Activated CD4-positive, alpha-beta T cell treated with anti-CD3 and anti-CD28 coated beads for 48 hours (primary cell): ENCODE data around the gene TRIM67.
A peak's percentile ranks its signal among the peaks of the same experiment; 100 is the strongest.
"Not testable (repeated sequence)": the region's sequence is repeated elsewhere in the genome, so short reads cannot be mapped to it uniquely, and the experiment has no call there.

Experiments
- DNase-seq: peaks from one replicate; pipeline ENCODE4 v3.0.0-alpha.2; 2020

The TRIM67 gene

DNA sequence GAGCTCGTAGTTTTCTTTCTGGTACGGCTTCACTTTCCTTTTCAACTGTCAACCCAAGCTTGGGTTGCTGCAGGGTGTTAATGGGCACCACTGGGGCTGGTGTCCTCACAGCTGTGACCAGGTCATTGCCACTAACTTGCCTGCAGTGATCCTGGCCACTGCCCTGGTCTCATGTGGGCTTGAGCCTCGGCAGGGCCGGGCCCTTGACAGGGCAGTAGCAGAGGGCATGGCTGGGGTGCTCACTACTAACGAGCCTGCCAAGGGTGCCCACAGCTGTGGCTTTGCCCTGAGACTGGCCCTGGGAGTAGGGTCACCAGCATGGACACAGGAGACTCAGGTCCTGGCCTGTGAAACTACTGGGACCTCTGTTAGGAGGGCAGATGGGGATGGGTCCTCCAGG, 47.7 kb downstream of the TRIM67 start:
- no peak for DNase-seq

DNA sequence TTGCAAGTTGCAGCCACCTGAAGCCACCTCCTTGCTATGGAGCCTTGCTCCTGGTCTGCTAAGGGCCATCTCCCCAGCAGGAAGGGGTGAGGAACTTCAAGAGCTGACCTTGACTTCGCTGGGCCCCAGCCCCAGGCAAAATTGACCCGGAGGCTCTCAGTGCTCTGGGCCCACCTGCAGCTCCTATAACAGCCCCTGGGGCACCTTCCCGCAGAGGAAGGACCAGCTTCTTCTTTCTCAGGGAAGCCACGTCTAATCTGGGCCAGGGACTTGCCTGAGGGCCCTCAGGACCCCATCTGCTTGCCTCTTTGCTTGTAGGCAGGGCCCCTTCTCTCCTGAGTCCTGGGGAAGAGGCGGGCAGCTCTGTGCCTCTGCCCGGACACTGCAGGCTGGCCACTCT, 48.3 kb downstream of the TRIM67 start:
- no peak for DNase-seq

DNA sequence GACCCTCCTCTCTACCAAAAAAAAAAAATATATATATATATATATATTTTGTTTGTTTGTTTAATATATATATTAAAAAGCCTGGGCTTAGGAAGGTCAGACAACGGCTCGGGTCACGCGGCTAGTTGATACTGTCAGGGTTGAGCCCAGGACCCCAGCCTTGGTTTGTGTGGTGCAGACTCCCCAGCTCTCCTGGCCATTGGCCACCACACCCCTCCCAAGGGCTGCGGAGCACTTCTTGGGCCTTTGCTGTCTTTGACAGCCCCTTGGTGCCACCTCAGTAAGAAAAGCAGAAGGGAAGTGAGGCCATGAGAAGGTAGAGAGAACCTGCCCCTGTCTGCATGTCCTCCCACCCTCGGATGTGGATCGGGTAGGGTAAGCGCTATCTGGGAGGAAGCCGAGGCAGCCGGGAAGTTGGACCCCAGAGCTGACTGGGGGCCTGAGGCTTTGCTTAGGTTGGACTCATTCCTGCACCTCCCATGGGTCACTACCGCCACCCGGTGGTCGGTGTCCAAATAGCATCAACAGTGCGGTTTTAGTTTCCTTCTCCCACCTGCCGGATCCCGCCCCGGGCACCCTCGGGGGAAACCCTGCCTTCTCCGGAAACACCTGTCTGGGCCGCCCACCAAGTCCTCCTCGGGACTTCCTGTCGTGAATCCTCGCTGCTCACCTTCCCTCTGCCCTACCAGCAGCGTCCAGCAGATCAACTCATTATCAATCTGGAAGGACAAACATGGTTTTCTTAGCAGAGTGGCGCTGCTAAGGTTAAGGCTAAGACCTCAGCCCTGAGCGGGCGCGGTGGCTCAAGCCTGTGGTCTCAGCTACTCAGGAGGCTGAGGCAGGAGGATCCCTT, 49.4 kb downstream of the TRIM67 start:
- DNase-seq: peak; percentile 96

DNA sequence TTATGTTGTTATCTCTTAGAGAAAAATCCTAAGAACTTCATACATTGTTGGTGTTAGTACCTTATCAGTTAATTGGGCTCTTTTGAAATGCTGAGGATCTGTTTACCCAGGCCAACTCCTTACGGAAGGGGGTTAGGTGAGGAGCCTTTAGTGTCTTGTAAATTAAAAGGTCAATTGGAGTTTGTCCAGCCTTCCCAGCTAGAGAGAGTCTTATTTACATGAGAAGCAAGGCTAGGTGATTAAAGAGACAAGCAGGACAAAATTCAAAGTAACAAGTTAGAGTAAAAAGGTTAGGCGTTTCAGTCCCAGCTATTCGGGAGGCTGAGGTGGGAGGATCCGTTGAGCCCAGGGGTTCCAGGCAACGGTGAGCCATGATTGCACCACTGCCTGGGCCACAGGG, 50.4 kb downstream of the TRIM67 start:
- not testable (repeated sequence) for DNase-seq

DNA sequence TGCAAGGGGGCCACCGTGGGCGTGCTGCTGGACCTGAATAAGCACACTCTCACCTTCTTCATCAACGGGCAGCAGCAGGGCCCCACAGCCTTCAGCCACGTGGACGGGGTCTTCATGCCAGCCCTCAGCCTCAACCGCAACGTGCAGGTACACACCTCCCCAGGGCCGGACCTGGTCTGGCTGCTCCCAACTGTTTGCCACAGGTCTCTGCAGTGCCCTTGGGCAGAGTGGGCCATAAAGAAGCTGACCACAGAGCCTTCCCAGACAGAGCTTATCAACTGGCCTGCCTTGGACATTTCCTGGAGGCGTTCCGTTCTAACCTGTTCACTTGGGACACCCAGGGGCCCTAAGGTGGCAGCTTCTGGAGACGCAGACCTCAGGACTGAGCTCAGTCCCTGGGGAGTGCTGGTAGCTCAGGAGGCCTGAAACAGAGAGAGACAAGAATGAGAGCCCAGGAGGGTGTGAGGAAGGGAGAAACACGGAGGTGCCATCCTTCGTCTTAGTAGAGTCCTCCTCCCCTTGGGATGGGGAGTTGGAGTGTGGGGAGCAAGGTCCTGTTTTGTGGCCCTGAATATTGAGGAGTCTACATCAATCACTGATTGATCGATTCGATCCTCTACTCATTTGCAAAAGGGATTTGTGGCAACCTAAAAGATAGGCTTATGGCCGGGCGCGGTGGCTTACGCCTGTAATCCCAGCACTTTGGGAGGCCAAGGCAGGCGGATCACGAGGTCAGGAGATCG, 52.1 kb downstream of the TRIM67 start:
- no peak for DNase-seq

DNA sequence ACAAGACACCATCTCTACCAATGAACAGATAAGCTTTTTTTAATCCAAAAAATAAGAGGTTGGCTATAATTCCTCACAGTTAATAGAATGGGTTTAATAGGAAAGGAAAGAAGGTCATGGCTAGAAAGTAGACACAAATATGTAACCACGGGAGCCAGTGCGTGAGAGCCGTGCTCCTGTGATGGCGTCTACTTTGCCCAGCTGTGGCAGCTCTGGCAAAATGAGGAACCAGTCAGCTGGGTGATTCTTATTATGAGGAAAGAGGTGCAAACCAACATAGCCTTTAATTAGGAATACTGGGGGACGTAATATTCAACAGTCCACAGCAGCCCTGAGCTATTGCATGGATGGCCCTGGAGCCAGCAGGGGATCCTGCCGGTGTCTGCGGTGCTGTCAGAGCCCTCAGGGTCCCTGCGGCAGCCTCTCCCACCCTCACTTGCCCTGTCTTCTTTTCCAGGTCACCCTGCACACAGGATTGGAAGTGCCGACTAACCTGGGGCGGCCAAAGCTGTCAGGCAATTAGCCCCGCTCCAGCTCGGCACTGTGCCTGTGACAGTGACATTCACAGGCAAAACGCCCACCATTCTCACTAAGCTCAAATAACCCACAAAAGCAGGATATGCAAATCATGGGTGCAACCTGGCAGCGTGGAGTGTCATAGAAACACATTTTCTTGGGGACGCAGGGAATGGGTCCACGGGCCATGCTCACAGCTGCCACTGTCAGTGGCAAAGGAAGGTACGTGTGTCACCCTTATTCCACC, 53.2 kb downstream of the TRIM67 start:
- DNase-seq: peak; percentile 5

DNA sequence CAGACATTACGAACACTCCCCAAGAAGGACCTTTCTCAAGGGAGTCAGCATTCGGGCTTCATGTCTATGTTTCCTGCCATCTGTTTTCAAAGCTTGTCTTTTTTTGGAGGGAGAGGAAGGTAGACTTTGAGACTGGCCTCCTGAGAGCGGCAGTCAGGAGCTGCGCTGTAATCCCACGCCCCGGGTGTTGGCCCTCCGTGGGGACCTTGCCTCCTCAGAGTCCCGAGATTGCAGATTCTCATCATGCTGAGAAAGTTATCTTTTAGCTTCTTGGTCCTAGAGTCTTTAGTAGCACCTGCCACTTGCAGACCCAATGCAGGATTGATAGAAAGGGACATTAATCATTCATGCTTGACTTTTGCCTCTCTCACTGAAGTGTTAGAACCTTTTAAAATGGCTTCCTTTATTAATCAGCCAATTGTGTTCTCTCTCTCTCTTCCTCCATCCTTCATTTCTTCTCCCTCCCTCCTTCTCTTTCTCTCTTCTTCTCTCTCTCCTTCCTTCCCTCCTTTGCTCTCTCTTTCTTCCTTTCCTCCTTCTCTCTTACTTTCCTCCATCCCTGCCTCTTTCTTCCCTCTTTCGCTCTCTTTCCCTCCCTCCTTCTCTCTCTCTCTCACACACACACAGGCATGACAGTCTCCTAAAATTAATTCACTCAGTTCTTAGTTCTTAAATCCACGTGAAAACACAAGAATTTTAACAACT, 54.0 kb downstream of the TRIM67 start:
- DNase-seq: no peak

DNA sequence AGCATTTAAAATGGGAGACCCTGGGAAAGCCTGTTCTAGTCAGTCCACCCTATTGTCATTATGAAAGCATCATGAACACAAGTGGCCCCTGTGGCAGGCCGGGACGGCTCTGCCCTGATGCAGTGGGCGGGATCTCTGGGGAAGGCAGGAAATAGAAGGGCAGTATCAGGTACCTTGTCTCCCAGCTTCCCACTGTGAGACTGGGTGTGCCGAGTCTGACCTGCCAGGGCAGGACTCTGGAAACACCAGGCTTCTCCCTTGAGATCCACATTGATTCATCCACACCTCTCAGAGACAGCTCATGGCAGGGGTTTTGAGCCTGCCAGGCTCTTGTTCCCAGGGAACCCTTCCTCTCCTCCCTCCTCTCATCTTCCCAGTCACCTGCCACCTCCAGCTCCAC, 54.6 kb downstream of the TRIM67 start:
- no peak for DNase-seq

DNA sequence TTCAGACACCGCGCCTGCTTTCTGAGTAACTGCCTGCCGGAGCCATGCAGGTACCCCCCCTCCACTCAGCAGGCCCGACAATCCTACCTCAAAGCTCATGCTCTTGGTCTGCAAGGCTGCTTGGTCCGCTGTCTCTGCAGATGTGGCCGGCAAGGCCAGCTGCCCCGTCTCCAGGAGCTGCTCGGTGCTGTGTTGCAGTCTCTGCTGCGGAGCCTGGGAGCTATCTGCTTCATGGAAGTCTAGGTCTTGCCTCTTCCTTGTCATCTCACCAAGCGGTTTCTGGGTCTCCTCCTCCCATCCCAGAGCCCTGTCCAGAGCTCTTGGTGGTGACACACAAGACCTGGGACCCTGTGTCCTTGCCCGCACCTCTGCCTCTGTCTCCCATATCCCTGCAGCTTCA, 55.2 kb downstream of the TRIM67 start:
- DNase-seq: no peak

DNA sequence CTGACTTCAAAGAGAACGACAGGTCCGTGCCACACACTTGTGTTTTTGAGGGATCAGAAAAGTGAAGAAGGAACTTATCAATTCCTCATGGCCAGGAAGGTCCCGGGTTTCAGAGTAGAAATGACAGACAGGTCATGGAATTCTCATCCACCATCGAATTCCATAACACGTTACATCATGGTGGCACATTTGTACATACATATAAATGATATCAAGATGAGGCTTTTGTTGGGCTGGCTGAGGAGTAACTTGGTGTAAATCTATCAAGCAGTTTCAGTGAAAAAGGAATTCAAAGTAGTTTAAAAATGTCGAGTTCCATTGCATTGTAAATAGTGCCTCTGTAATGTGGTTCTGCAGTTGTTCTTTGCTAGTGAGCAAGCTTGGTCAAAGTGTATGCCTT, 56.2 kb downstream of the TRIM67 start:
- DNase-seq: no peak

DNA sequence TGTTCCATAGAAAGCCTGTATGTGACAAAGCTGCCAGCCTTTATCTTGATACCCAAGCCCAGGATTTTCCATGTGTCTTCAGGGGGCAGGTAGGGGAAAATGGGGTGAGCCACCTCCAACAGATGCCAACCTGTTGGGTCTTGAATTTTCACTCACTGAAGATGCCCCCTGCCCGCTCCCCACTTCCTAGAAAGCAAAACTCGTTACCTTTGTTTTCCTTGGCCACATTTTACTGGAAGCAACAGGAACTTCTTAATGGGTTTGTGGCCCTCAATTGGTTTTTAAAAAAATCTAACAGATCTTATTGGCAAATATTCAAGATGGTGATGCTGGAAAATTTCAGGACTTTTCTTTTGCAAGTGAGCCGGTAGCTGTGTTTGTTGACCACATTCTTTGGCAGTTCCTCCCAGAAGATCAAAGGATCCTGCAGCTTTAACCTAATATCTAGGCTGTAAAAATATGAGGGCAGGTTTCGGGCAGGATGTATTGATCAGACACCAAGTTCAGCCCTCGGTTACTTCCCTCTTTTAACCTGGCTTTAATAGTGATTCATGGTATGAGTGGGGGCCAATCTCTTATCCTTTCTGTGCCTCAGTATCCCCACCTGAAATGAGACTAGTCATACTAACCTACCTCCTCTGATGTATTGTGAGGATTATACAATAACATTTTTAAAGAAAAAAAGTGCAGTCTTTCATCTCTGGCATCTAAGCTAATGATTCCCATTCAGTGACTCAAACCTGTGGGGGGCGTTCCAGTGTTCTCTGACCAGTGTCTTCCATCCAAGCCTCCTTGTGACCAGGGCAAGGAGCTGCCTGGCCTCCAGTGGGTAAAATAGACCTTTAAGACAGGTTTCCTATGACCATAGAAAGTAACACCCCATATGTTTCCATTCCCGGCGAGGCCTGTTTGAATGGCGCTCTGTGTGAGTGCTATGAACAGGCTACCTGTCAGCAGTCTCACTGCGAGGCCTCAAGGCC, 57.9 kb downstream of the TRIM67 start:
- DNase-seq: no peak

DNA sequence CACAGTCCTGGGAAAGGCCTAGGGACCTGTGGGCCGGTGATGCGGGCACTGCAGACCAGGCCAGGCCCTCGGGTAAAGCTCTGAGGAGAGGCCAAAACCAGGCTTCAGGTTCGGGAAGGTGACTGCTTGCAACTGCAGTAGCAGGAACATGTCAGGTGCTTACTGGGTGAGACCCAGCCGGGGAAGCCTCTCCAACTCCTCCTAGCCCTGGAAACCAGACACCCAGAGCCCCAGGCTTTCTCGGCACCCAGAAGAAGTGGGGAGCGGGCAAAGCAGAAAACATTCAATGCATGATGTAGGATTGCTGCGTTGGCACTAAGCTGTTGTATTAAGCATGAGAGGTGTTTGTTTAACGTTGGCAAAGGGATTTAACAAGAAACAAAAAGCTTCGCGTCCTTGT, 58.9 kb downstream of the TRIM67 start:
- no peak for DNase-seq

DNA sequence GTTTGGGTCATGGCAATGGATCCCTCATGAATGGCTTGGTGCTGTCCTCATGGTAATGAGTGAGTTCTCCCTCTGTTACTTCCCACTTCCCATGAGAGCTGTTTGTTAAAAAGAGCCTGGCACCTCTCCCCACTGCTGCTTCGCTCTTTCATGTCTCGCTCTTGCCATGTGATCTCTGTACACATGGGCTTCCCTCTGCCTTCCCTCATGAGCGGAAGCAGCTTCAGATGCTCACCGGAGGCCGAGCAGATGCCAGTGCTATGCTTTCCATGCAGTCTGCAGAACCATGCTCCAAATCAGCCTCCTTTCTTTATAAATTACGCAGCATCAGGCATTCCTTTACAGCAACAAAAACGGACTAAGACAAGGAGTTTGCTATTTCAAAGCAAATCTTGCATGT, 64.3 kb downstream of the TRIM67 start:
- DNase-seq: no peak

DNA sequence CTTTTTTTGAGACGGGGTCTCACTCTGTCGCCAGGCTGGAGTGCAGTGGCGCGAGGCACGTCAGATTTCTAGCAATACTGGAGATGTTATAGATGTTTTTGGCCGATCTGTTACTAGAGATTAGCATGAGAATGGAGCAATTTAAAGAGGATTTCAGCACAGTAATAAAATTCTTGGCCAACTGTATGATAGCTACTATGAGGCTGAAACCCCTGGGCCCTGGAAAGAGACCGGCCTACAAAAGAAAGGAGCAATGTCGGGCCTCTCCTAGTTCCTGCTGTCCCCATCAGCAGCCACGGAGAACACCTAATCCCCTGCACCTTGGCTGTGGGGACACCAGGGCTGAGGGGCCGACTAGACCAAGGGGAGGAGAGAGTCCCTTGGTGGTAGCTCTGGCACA, 69.7 kb downstream of the TRIM67 start:
- no peak for DNase-seq

DNA sequence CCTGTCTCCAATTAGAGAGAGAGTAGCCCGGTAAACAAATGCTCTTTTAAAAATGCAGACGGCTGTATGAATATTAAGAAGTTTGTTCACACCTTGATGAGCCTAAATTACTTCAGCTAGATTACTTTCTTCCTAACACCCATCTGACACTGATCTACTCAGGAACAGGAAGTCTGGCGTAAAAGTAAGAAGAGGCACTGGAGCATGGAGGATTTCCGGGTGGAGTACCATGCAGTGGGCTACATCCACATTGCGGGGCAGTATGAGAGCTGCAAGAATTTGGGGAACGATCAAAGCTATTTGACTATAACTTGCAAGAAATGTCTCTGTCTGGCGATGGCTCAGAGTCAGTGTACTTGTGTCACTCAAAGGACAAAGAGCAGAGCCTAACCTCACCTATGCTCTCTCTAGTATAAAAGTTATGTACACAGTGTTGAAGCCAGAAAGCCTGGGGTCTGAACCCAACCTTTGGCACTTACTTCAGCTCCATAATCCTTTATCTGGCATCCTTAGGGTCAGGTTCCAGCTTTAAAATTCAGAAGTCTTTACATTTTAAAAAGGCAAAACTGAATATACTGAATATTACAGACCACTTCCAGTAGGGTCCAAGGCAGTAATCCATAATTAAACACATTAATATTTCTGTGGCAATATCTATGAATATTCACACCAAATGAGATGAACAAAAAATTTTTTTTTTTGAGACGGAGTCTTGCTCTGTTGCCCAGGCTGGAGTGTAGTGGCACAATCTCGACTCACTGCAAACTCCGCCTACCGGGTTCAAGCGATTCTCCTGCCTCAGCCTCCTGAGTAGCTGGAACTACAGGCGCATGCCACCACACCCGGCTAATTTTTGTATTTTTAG, 71.2 kb downstream of the TRIM67 start:
- DNase-seq: no peak

DNA sequence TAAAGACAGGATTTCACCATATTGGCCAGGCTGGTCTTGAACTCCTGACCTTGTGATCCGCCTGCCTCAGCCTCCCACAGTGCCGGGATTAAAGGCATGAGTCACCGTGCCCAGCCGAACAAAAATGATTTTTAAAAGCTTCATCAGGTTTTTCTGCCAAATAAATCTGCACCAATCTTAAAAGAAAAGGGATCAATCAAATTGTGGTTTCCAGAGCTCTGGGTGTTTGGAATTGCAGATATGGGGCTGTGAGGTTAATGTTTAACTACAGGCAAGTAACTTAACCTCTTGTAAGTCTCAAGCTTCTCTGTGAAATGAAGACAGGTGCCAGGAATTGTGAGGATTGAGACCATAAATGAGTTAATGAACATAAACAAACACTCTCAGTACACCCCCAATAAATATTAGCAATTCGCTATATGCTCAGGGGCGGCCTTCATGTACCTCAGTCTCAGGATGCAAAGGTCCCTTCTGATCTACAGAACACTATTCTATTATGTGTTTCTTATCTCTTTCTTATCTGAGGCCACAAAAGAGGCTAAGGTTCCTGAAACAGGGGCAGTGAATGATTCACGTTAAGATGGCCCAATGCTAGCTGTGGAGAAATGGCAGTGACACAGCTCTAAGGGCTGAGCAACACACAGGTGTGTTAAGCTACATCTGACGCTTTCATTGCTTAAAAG, 72.0 kb downstream of the TRIM67 start:
- no peak for DNase-seq

DNA sequence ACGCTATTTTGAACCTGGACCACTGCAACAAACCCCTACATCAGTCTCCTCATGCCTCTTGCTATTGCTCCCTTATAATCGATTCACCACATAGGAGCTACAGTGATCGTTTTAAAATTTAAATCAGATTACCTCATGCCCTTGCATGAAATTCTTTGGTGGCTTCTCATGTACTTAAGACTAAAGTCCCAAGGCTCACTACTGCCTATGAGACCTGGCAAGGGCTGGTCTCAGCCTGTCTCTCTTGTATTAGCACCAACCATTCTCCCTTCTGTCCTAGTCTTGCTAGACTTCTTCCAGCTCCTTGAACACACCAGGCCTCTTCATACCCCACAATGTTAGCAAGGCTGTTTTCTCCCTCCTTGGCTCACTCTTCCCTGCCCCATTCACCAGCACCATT, 72.6 kb downstream of the TRIM67 start:
- DNase-seq: no peak

DNA sequence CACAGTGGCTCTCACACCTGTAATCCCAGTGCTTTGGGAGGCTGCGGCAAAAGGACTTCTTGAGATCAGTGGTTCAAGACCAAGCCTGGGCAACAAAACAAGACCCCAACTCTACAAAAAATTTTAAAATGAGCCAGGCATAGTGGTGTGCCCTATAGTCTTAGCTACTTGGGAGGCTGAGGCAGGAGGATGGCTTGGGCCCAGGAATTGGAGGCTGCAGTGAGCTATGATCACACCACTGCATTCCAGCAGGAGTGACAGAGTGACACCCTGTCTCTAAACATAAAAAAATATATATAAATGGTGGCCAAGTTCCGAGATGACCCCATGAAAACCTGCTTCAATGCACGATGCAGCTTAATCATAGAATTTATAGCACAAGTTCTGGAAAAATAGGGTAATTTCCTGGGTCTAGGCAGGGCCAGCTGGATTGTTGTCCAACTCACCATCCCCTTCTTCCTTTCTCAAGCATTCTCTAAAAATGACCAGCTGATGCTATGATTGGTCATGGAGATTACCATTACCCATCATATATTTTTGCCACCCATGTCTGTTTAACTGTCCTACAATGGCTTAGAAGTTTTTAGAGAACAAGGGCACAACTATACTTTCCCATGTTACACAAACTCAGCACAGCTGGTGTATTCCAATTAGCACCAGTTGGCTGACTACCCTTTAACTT, 73.8 kb downstream of the TRIM67 start:
- DNase-seq: no peak

DNA sequence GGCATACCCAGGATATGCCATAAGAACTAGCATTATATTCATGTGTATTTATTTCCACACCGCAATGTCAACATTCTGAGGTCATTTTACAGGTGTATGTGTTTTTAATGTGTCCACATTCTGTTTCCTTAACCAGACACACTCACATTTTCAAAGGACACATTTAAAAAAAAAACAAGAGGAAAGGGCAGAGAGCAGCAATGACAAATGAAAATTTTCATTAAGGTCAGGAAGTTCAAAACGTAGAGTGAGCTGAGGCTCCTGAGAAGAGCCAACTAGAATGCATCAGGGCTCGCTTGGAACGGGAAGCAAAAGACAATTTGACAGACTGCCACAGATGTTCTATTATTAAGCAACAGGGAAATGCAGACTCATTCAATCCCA, 74.3 kb downstream of the TRIM67 start:
- no peak for DNase-seq

DNA sequence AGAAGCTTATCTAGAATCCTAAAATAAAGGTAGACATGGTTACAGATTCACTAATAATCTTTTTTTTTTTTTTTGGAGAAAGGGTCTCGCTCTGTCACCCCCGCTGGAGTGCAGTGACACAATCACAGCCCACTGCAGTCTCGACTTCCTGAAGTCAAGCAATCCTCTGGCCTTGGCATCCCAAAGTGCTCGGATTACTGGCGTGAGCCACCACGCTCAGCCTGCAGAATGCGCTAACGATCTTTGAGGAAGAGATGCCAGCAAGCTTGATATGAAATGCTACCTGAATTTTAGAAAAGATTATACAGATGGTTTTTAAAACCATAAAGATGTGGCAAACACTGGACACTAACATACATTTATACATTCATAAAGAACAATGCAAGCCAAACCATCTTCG, 75.1 kb downstream of the TRIM67 start:
- DNase-seq: no peak
